Ishikawa (cell line): ENCODE results near the gene NPEPPS.
A peak's percentile ranks its signal among the peaks of the same experiment; 100 is the strongest.
"Not testable (repeated sequence)": the region's sequence is repeated elsewhere in the genome, so short reads cannot be mapped to it uniquely, and the experiment has no call there.

Experiments used
- CEBPB ChIP-seq: IDR thresholded peaks from 2 replicates; pipeline ENCODE4 v1.6.1; 2012
- CREB1 ChIP-seq: IDR thresholded peaks from 2 replicates; pipeline ENCODE4 v1.6.1; 2012; ENCODE audit warnings: low read depth
- EGR1 ChIP-seq: IDR thresholded peaks from 2 replicates; pipeline ENCODE4 v1.6.1; 2012
- EP300 ChIP-seq: IDR thresholded peaks from 2 replicates; pipeline ENCODE4 v1.6.1; 2012; ENCODE audit warnings: borderline replicate concordance
- FOXM1 ChIP-seq: IDR thresholded peaks from 2 replicates; pipeline ENCODE4 v1.6.1; 2012; ENCODE audit warnings: low read depth, borderline replicate concordance
- MAX ChIP-seq: IDR thresholded peaks from 2 replicates; pipeline ENCODE4 v1.6.1; 2012
- NFIC ChIP-seq: IDR thresholded peaks from 2 replicates; pipeline ENCODE4 v1.6.1; 2012
- RAD21 ChIP-seq: IDR thresholded peaks from 2 replicates; pipeline ENCODE4 v1.6.1; 2012; ENCODE audit warnings: low read depth
- REST ChIP-seq: IDR thresholded peaks from 2 replicates; pipeline ENCODE4 v1.6.1; 2012; ENCODE audit warnings: low read depth, mild to moderate bottlenecking
- TAF1 ChIP-seq: IDR thresholded peaks from 2 replicates; pipeline ENCODE4 v1.6.1; 2012; ENCODE audit warnings: low read depth, mild to moderate bottlenecking
- TCF12 ChIP-seq: IDR thresholded peaks from 2 replicates; pipeline ENCODE4 v1.6.1; 2012; ENCODE audit warnings: low read depth
- TEAD4 ChIP-seq: IDR thresholded peaks from 2 replicates; pipeline ENCODE4 v1.6.1; 2012
- USF1 ChIP-seq: IDR thresholded peaks from 2 replicates; pipeline ENCODE4 v1.6.1; 2012
- YY1 ChIP-seq: IDR thresholded peaks from 2 replicates; pipeline ENCODE4 v1.6.1; 2012; ENCODE audit warnings: low read depth
- ZBTB7A ChIP-seq: IDR thresholded peaks from 2 replicates; pipeline ENCODE4 v1.6.1; 2012; ENCODE audit warnings: low read depth

NPEPPS gene

GRCh38 chr17:47530557-47531232, at the start of gene NPEPPS:
NPEPPS (plus strand) TSS chr17:47531108; CDS start chr17:47531301, 193 bp downstream.
- TF ChIP-seq TCF12, NFIC, TEAD4: not testable (repeated sequence)

GRCh38 chr17:47500620-47501019, 30.3 kb upstream of the NPEPPS start:
- peak; percentile 58 for TF ChIP-seq RAD21

GRCh38 chr17:47603830-47604597, 73.1 kb downstream of the NPEPPS start:
- TF ChIP-seq ZBTB7A: no peak
- TF ChIP-seq CEBPB: no peak
- TF ChIP-seq TCF12: no peak
- no peak for TF ChIP-seq YY1
- TF ChIP-seq EGR1: no peak
- no peak for TF ChIP-seq NFIC
- TF ChIP-seq MAX: no peak
- no peak for TF ChIP-seq TEAD4
- TF ChIP-seq TAF1: no peak
- TF ChIP-seq REST: no peak
- no peak for TF ChIP-seq FOXM1
- TF ChIP-seq CREB1: no peak
- TF ChIP-seq EP300: no peak
- TF ChIP-seq RAD21: no peak
- no peak for TF ChIP-seq USF1

- TF ChIP-seq ZBTB7A: no peak
Observed at GRCh38 chr17:47604598-47604927, 73.7 kb downstream of the NPEPPS start.

- TF ChIP-seq CREB1 (no peak), TCF12 (no peak), ZBTB7A (no peak), YY1 (no peak), EP300 (no peak), EGR1 (no peak), TEAD4 (no peak), TAF1 (no peak), RAD21 (no peak), USF1 (no peak), CEBPB (no peak), MAX (no peak), FOXM1 (no peak), REST (no peak), NFIC (no peak)
Observed at GRCh38 chr17:47605011-47605410, 74.1 kb downstream of the NPEPPS start.

- TF ChIP-seq CEBPB (no peak), ZBTB7A (no peak), YY1 (no peak), RAD21 (no peak)
Observed at GRCh38 chr17:47607481-47607880, 76.6 kb downstream of the NPEPPS start.
